ENCODE measurements around the gene TOE1. TPM values are rescaled to one million over a fixed set of nuclear protein-coding genes. Genes with fewer than 3 reads are reported as not detected.

Gene TOE1
- total RNA-seq: 6.3 and 20.4 TPM in 2 replicates

GRCh38 chr1:45339789-45340558, at the start of gene TOE1, which contains the start of gene MUTYH:
Gene TOE1 (plus strand): TSS chr1:45340170. CDS start chr1:45340253, 83 bp downstream.
Gene MUTYH (minus strand): TSS chr1:45340440. CDS start chr1:45334505, 5,935 bp downstream.

GRCh38 chr1:45326627-45327623, 13.0 kb upstream of the TOE1 start, which contains the start of gene HPDL:
Gene HPDL (plus strand): TSS chr1:45326895. CDS start chr1:45327149, 254 bp downstream.

Other genes starting within 250 kb of the TOE1 start
- gene ZSWIM5, start 133.6 kb upstream of the TOE1 start, total RNA-seq: 0.16 and 0.63 TPM in 2 replicates
- 3.0 and 8.3 TPM in 2 replicates for gene HPDL, start 13.3 kb upstream of the TOE1 start, total RNA-seq
- gene MUTYH, start 270 bp downstream of the TOE1 start, total RNA-seq: 16.0 and 18.7 TPM in 2 replicates
- 1.6 and 2.5 TPM in 2 replicates for gene TESK2, start 151.0 kb downstream of the TOE1 start, total RNA-seq
- gene CCDC163, start 159.9 kb downstream of the TOE1 start, total RNA-seq: 0.51 and 2.4 TPM in 2 replicates
- 4.2 and 6.0 TPM in 2 replicates for gene MMACHC, start 160.1 kb downstream of the TOE1 start, total RNA-seq
- 305 and 578 TPM in 2 replicates for gene PRDX1, start 181.7 kb downstream of the TOE1 start, total RNA-seq
- gene AKR1A1, start 210.7 kb downstream of the TOE1 start, total RNA-seq: 108 and 123 TPM in 2 replicates
- 21.4 and 74.0 TPM in 2 replicates for gene NASP, start 243.9 kb downstream of the TOE1 start, total RNA-seq